ENCODE measurements around the gene KCNMB3. TPM values are rescaled to one million over a fixed set of nuclear protein-coding genes. Genes with fewer than 3 reads are reported as not detected.
"Not testable (repeated sequence)": the region's sequence is repeated elsewhere in the genome, so short reads cannot be mapped to it uniquely, and the experiment has no call there.

The KCNMB3 gene
- total RNA-seq, 1 experiment from 2014 or later, result not detected

- H3K9me3 ChIP-seq (ENCODE audit: control insufficient read depth in 1 of 2, insufficient read depth in 1 of 2, low read depth in 1 of 2, low read length in 2 of 2), result no peaks in the 10 kb centered on the region
- no peak; the same call in 1 of the 2 replicates for ATAC-seq
Observed at GRCh38 chr3:179223548-179223947, 27.4 kb downstream of the KCNMB3 start.

GRCh38 chr3:179218213-179218612 is 32.7 kb downstream of the KCNMB3 start:
- H3K79me2 ChIP-seq (ENCODE audit: insufficient read depth, low read length); H3K4me3 ChIP-seq (replicated peaks in 1 of 2; ENCODE audit: low read depth in 1 of 2, low read length in 2 of 2); H3K4me2 ChIP-seq (ENCODE audit: low read length); RAD21 ChIA-PET (ENCODE audit: low non-redundant PET in 1 of 2, low total read pairs in 2 of 2, uncharacterized antibody in 2 of 2, unreplicated experiment in 2 of 2); POLR2A ChIA-PET; CTCF ChIA-PET; H3K9me3 ChIP-seq (ENCODE audit: control insufficient read depth in 1 of 2, insufficient read depth in 1 of 2, low read depth in 1 of 2, low read length in 2 of 2); DNase-seq (ENCODE audit: low read depth, low spot score); H3K4me1 ChIP-seq (ENCODE audit: control insufficient read depth in 1 of 2, insufficient read depth in 2 of 2, low read length in 2 of 2); H3K9ac ChIP-seq (ENCODE audit: low read length); H4K20me1 ChIP-seq (ENCODE audit: insufficient read depth); H3K27ac ChIP-seq (ENCODE audit: low read depth, low read length); H3K9me2 ChIP-seq (ENCODE audit: insufficient read depth); H3K27me3 ChIP-seq (ENCODE audit: insufficient read depth, low read length); H2AFZ ChIP-seq (ENCODE audit: low read depth, low read length, poor library complexity, severe bottlenecking); intact Hi-C loops (cut with micrococcal nuclease); ATAC-seq; H3K36me3 ChIP-seq (ENCODE audit: control insufficient read depth in 1 of 2, insufficient read depth in 2 of 2, low read length in 2 of 2); BruUV-seq (replicated peaks): not testable (repeated sequence)

More at GRCh38 chr3:179223548-179223947, 27.4 kb downstream of the KCNMB3 start:
- Histone ChIP-seq H3K4me3 (replicated peaks in 1 of 2; ENCODE audit: low read depth in 1 of 2, low read length in 2 of 2) (no peak overlapping the region), H3K9me2 (ENCODE audit: insufficient read depth) (no peaks in the 10 kb centered on the region), H4K20me1 (ENCODE audit: insufficient read depth) (no peaks in the 10 kb centered on the region), H3K36me3 (ENCODE audit: control insufficient read depth in 1 of 2, insufficient read depth in 2 of 2, low read length in 2 of 2) (no peaks in the 10 kb centered on the region), H3K27me3 (ENCODE audit: insufficient read depth, low read length) (no peaks in the 10 kb centered on the region), H3K27ac (ENCODE audit: low read depth, low read length) (no peak overlapping the region), H3K4me2 (ENCODE audit: low read length) (no peak overlapping the region), H3K79me2 (ENCODE audit: insufficient read depth, low read length) (no peaks in the 10 kb centered on the region), H2AFZ (ENCODE audit: low read depth, low read length, poor library complexity, severe bottlenecking) (no peak overlapping the region), H3K4me1 (ENCODE audit: control insufficient read depth in 1 of 2, insufficient read depth in 2 of 2, low read length in 2 of 2) (peaks cover 0 to 8% of the 10 kb centered on the region in 2 experiments; a peak in 2 of 4 replicates), H3K9ac (ENCODE audit: low read length) (no peak overlapping the region)
- ChIA-PET CTCF (no interaction called here), RAD21 (ENCODE audit: low non-redundant PET in 1 of 2, low total read pairs in 2 of 2, uncharacterized antibody in 2 of 2, unreplicated experiment in 2 of 2) (no interaction called here), POLR2A (no interaction called here)
- intact Hi-C loops (cut with micrococcal nuclease), result no loop called here
- no TSS peak for BruUV-seq (replicated peaks)
- no peak for TF ChIP-seq RAD21 (IDR thresholded peaks at IDR 0.05; ENCODE audit: low read depth)
- no peak for TF ChIP-seq ZNF274 (IDR thresholded peaks at IDR 0.05; ENCODE audit: low read depth, low read length)
- TF ChIP-seq EZH2phosphoT487 (IDR thresholded peaks at IDR 0.05; ENCODE audit: borderline replicate concordance), result no peak
- no peak for TF ChIP-seq SRF (IDR thresholded peaks at IDR 0.05; ENCODE audit: low read depth)
- TF ChIP-seq YY1 (IDR thresholded peaks at IDR 0.05; ENCODE audit: extremely low read depth, insufficient replicate concordance, low read depth, low read length), result no peak
- no peak for TF ChIP-seq TCF7L2 (IDR thresholded peaks at IDR 0.05; ENCODE audit: borderline replicate concordance, extremely low read depth, insufficient read depth, insufficient read length)
- no peak for TF ChIP-seq SP1 (IDR thresholded peaks at IDR 0.05; ENCODE audit: low read depth)
- TF ChIP-seq JUND (IDR thresholded peaks at IDR 0.05), result no peak
- no peak for TF ChIP-seq ATF3 (IDR thresholded peaks at IDR 0.05)
- no peak for TF ChIP-seq ZFX (IDR thresholded peaks at IDR 0.05)
- TF ChIP-seq POLR2A (IDR thresholded peaks at IDR 0.05; ENCODE audit: borderline replicate concordance, extremely low read depth, insufficient read depth, insufficient read length), result no peak
- TF ChIP-seq EZH2 (IDR thresholded peaks at IDR 0.05), result no peak
- TF ChIP-seq POLR2AphosphoS5 (IDR thresholded peaks at IDR 0.05; ENCODE audit: low read depth, low read length), result no peak
- TF ChIP-seq EGR1 (IDR thresholded peaks at IDR 0.05; ENCODE audit: low read depth), result no peak
- no peak for TF ChIP-seq ELF1 (IDR thresholded peaks at IDR 0.05; ENCODE audit: borderline replicate concordance, low read depth)
- no peak for TF ChIP-seq ZBTB33 (IDR thresholded peaks at IDR 0.05; ENCODE audit: extremely low read depth, insufficient replicate concordance, low read length)
- no peak for TF ChIP-seq CBX3 (IDR thresholded peaks at IDR 0.05; ENCODE audit: low read depth)
- no peak for TF ChIP-seq CEBPB (IDR thresholded peaks at IDR 0.05; ENCODE audit: low read depth)
- no peak for TF ChIP-seq SIN3A (IDR thresholded peaks at IDR 0.05; ENCODE audit: low read depth)
- no peak for DNase-seq (ENCODE audit: low read depth, low spot score)

All from HCT116 (cell line).